Testis (tissue), 3 donors: ENCODE measurements around the gene SH3BGR. TPM values are rescaled to one million over a fixed set of nuclear protein-coding genes. Genes with fewer than 3 reads are reported as not detected.

ENCODE experiments used
- DNase-seq: peaks from one replicate; pipeline ENCODE4 v3.0.0-alpha.2; 2019
- H3K27ac ChIP-seq, 2 donors: fragments of 200-600 bp; sonication (generic); one replicate each; pipeline ENCODE4 v1.5.1; 2019
- H3K27me3 ChIP-seq: fragments of 200-600 bp; sonication (generic); one replicate; pipeline ENCODE4 v1.5.1; 2019
- H3K36me3 ChIP-seq: fragments of 200-600 bp; sonication (generic); one replicate; pipeline ENCODE4 v1.5.1; 2017; ENCODE audit warnings: low read depth; ENCODE audit errors: missing control alignments
- H3K4me1 ChIP-seq: fragments of 200-600 bp; sonication (generic); one replicate; pipeline ENCODE4 v1.5.1; 2019
- H3K4me3 ChIP-seq, 2 donors: fragments of 200-600 bp; sonication (generic); one replicate each; pipeline ENCODE4 v1.5.1; 2017 to 2019
- H3K9me3 ChIP-seq: fragments of 200-600 bp; sonication (generic); one replicate; pipeline ENCODE4 v1.5.1; 2017
- POLR2A ChIP-seq: fragments of 450-650 bp; IDR thresholded peaks from one replicate; pipeline ENCODE4 v1.6.1; 2017; ENCODE audit warnings: antibody characterized with exemption, mild to moderate bottlenecking, moderate library complexity
- WGBS, 2 donors: methylation state at CpG; one replicate each; pipeline ENCODE4 v1.1.5; 2018; 5-methylcytosine and 5-hydroxymethylcytosine counted together
- intact Hi-C: fragments of 100-400 bp; cut with DNase I; formaldehyde crosslinking; loops from one replicate; pipeline ENCODE4 v1.15.1; 2023; ENCODE audit warnings: low total_unique reads
- polyA plus RNA-seq: library from polyadenylated mRNA; stranded (reverse); fragments of 350-450 nt; fragmentation: Illumina TruSeq; extraction: RNeasy Lipid Tissue Mini Kit (QIAGEN cat#74804); gene quantifications from one replicate; pipeline ENCODE4 v1.2.3, GENCODE V29; 2014; ENCODE audit warnings: low read depth, low replicate concordance; ENCODE audit not compliant: insufficient read depth
- total RNA-seq, 2 donors: library from RNA; depleted of rRNA; stranded (reverse); fragments of >200 nt; gene quantifications; one replicate each; pipeline ENCODE4 v1.2.3, GENCODE V29; 2016
- TF ChIP-seq, protein P1 (sequence below), 3 experiments: fragments of 450-650 bp in 2 of 3; fragments of 200-600 bp in 1 of 3; sonication (generic) in 1 of 3; IDR thresholded peaks; one replicate each; pipeline ENCODE4 v1.5.1; 2016 to 2019; ENCODE audit warnings: antibody characterized with exemption in 3 of 3, mild to moderate bottlenecking in 2 of 3, moderate library complexity in 1 of 3

The SH3BGR gene
- total and polyA plus RNA-seq, 3 donors from 2014 or later = 5.0 to 27.3 (median 16.7) TPM

DNA sequence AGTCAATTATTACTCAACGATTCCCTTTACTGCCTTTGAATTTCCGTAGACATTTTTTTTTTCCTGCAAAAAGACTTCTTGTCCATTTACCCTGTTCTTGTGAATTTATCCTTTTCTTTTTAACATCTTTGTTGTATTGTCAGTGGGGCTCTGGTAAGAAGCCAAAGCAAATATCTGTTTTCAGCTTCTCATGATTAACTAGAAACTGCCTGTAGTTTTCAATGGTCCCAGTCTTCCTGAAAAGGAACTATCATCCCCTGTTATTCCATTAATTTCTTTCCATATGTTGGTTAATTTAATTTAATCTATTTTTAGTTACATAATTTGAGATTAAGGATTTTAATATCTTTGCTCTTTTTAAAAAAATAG, 28.0 kb downstream of the SH3BGR start:
- intact Hi-C loops = no loop called here
- 40 to 53% methylated on average over 2 of the region's 2 CpGs for WGBS, 2 donors
- Histone ChIP-seq H3K36me3 (no peaks in the 10 kb centered on the region), H3K9me3 (no peaks in the 10 kb centered on the region), H3K4me3 (no peak overlapping the region), H3K27me3 (no peaks in the 10 kb centered on the region), H3K27ac (no peak overlapping the region), H3K4me1 (no peaks in the 10 kb centered on the region)
- TF ChIP-seq, protein P1, sequence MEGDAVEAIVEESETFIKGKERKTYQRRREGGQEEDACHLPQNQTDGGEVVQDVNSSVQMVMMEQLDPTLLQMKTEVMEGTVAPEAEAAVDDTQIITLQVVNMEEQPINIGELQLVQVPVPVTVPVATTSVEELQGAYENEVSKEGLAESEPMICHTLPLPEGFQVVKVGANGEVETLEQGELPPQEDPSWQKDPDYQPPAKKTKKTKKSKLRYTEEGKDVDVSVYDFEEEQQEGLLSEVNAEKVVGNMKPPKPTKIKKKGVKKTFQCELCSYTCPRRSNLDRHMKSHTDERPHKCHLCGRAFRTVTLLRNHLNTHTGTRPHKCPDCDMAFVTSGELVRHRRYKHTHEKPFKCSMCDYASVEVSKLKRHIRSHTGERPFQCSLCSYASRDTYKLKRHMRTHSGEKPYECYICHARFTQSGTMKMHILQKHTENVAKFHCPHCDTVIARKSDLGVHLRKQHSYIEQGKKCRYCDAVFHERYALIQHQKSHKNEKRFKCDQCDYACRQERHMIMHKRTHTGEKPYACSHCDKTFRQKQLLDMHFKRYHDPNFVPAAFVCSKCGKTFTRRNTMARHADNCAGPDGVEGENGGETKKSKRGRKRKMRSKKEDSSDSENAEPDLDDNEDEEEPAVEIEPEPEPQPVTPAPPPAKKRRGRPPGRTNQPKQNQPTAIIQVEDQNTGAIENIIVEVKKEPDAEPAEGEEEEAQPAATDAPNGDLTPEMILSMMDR (IDR thresholded peaks at IDR 0.05) = no peak
- TF ChIP-seq POLR2A = no peak
- no peak for DNase-seq

DNA sequence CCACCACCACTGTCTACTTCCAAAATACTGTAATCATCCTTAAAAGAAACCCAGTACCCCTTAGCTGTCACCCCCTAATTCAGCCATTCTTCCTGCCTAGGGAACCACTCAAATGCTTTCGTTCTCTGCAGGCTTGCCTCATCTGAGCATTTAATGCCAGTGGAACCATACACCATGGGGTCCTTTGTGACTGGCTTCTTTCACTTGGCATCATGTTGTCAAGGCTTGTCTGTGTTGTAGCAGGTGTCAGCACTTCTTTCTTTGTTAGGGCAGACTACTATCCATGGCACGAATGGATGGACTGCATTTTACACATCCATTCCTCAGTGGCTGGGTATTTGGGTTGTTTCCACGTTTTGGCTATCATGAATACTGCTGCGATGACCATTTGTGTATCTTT, 28.5 kb downstream of the SH3BGR start:
- TF ChIP-seq POLR2A = no peak
- TF ChIP-seq, protein P1 (IDR thresholded peaks at IDR 0.05) = no peak
- no peaks in the 10 kb centered on the region for H3K27me3 ChIP-seq
- H3K4me1 ChIP-seq = no peaks in the 10 kb centered on the region
- H3K4me3 ChIP-seq = no peak overlapping the region
- no peaks in the 10 kb centered on the region for H3K9me3 ChIP-seq
- no peaks in the 10 kb centered on the region for H3K36me3 ChIP-seq
- intact Hi-C loops = no loop called here
- no peak for DNase-seq
- H3K27ac ChIP-seq = no peak overlapping the region
- 92 to 99% methylated on average over 4 of the region's 4 CpGs for WGBS, 2 donors

DNA sequence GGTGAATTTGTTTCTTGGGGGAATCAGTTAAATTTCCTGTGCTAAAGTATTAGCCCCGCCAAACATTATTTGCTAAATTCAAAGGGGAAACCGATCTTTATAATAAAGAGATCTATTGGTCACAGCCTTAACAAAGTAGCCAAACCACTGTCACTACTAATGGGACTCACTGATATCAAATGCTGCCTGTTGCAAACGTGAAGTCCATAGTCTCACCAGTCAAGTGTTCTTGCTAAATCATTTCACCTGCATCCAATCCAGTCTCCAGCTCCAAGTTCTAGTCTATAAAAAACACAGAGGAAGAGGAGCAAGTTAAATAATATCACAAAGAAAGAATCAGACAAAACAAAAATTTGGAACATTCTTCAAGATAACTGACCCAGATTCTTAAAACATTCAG, 30.1 kb downstream of the SH3BGR start:
- TF ChIP-seq, protein P1 (IDR thresholded peaks at IDR 0.05) = no peak
- TF ChIP-seq POLR2A = no peak
- H3K9me3 ChIP-seq = no peaks in the 10 kb centered on the region
- no peak overlapping the region for H3K27ac ChIP-seq
- no peaks in the 10 kb centered on the region for H3K4me1 ChIP-seq
- 77 to 85% methylated on average over 3 of the region's 3 CpGs for WGBS, 2 donors
- no peaks in the 10 kb centered on the region for H3K36me3 ChIP-seq
- H3K27me3 ChIP-seq = no peaks in the 10 kb centered on the region
- no peak for DNase-seq
- intact Hi-C loops = no loop called here
- no peak overlapping the region for H3K4me3 ChIP-seq

- Histone ChIP-seq H3K4me1 (no peaks in the 10 kb centered on the region), H3K27ac (no peak overlapping the region), H3K36me3 (no peaks in the 10 kb centered on the region), H3K9me3 (no peaks in the 10 kb centered on the region), H3K4me3 (no peak overlapping the region), H3K27me3 (no peaks in the 10 kb centered on the region)
- intact Hi-C loops = no loop called here
- 68 to 93% methylated on average over 1 of the region's 1 CpG for WGBS, 2 donors
- TF ChIP-seq POLR2A = no peak
- TF ChIP-seq, protein P1 (IDR thresholded peaks at IDR 0.05) = no peak
- DNase-seq = no peak
Observed at GRCh38 chr21:39483917-39484316, 32.1 kb downstream of the SH3BGR start.

DNA sequence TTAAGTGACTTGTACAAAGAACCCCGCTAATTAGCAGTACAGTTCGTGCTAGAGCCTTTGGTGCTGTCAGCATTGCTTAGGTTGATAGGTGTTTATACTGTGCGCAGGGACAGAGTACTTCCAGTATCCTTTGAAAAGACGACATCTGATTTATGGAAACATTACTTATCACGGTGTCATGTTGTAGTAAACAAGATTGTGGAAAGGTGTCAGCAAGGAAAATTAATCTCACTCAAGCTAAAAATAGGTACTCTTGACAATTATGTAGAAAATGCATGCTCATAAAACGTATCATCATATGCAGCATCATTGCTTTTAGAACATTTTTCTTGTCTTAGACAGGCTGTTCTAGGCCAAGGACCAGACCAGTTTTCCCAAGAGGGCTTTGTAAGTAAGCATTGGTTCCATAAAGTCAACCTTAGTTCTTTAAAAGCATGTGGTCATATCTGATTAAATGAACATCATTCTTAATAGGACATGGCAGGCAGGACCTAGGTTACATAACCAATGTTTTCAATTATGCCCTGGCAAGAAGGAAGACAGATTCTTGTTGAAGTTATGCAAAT, 33.0 kb downstream of the SH3BGR start:
- Histone ChIP-seq H3K27me3 (no peaks in the 10 kb centered on the region), H3K4me3 (no peak overlapping the region), H3K4me1 (no peaks in the 10 kb centered on the region), H3K9me3 (no peaks in the 10 kb centered on the region), H3K27ac (no peak overlapping the region), H3K36me3 (no peaks in the 10 kb centered on the region)
- TF ChIP-seq, protein P1 (IDR thresholded peaks at IDR 0.05) = no peak
- no peak for TF ChIP-seq POLR2A
- no peak for DNase-seq
- intact Hi-C loops = no loop called here
- 77 to 90% methylated on average over 6 of the region's 6 CpGs for WGBS, 2 donors
